HepG2 (cell line): ENCODE results near the gene C3orf38. TPM values are rescaled to one million over a fixed set of nuclear protein-coding genes. Genes with fewer than 3 reads are reported as not detected.

ENCODE experiments used
- ARNT2 ChIP-seq: sonication (generic); formaldehyde crosslinking; IDR thresholded peaks from 2 replicates; pipeline ENCODE4 v1.8.0; 2022; ENCODE audit warnings: mild to moderate bottlenecking, low read depth, missing genetic modification reagents, moderate library complexity
- BRF2 ChIP-seq: sonication (generic); formaldehyde crosslinking; IDR thresholded peaks from 2 replicates; pipeline ENCODE4 v1.8.1; 2022; ENCODE audit warnings: mild to moderate bottlenecking, missing genetic modification reagents
- CENPX ChIP-seq: sonication (generic); formaldehyde crosslinking; IDR thresholded peaks from 2 replicates; pipeline ENCODE4 v1.9.0; 2021; ENCODE audit warnings: mild to moderate bottlenecking, missing genetic modification reagents, moderate library complexity
- CHD2 ChIP-seq: IDR thresholded peaks from 2 replicates; pipeline ENCODE4 v1.6.1; 2011; ENCODE audit warnings: low read depth, low read length, improper control_type of control experiment
- ELF4 ChIP-seq: sonication (generic); formaldehyde crosslinking; IDR thresholded peaks from 2 replicates; pipeline ENCODE4 v1.5.0; 2020; ENCODE audit warnings: missing genetic modification reagents, mild to moderate bottlenecking, moderate library complexity, borderline replicate concordance
- ELK4 ChIP-seq: sonication (generic); formaldehyde crosslinking; IDR thresholded peaks from 2 replicates; pipeline ENCODE4 v1.9.0; 2021; ENCODE audit warnings: missing genetic modification reagents, borderline replicate concordance
- IRX3 ChIP-seq: sonication (generic); formaldehyde crosslinking; IDR thresholded peaks from 2 replicates; pipeline ENCODE4 v1.8.1; 2023; ENCODE audit warnings: mild to moderate bottlenecking, low read depth, missing genetic modification reagents, borderline replicate concordance
- MAF1 ChIP-seq: sonication (generic); formaldehyde crosslinking; IDR thresholded peaks from 2 replicates; pipeline ENCODE4 v1.5.0; 2020; ENCODE audit warnings: missing genetic modification reagents, borderline replicate concordance
- PLRG1 ChIP-seq: fragments of 450-650 bp; conservative IDR thresholded peaks from 2 replicates; pipeline ENCODE4 v1.6.1; 2016
- RBAK ChIP-seq: sonication (generic); formaldehyde crosslinking; IDR thresholded peaks from 2 replicates; pipeline ENCODE4 v1.5.1; 2020; ENCODE audit warnings: mild to moderate bottlenecking, missing genetic modification reagents
- SMAD1 ChIP-seq: sonication (generic); formaldehyde crosslinking; IDR thresholded peaks from 2 replicates; pipeline ENCODE4 v1.4.0; 2020; ENCODE audit warnings: missing genetic modification reagents, low read depth, mild to moderate bottlenecking, borderline replicate concordance
- THRA ChIP-seq: sonication (generic); formaldehyde crosslinking; IDR thresholded peaks from 2 replicates; pipeline ENCODE4 v1.4.0; 2020; ENCODE audit warnings: missing genetic modification reagents, borderline replicate concordance
- XBP1 ChIP-seq: sonication (generic); formaldehyde crosslinking; IDR thresholded peaks from 2 replicates; pipeline ENCODE4 v1.5.0; 2020; ENCODE audit warnings: missing genetic modification reagents
- ZFP91 ChIP-seq: sonication (generic); formaldehyde crosslinking; IDR thresholded peaks from 2 replicates; pipeline ENCODE4 v1.9.0; 2022; ENCODE audit warnings: missing genetic modification reagents, mild to moderate bottlenecking, borderline replicate concordance
- ZNF275 ChIP-seq: sonication (generic); formaldehyde crosslinking; IDR thresholded peaks from 2 replicates; pipeline ENCODE4 v1.8.0; 2022; ENCODE audit warnings: missing genetic modification reagents, mild to moderate bottlenecking, inconsistent platforms, borderline replicate concordance
- ZNF33A ChIP-seq: sonication (generic); formaldehyde crosslinking; IDR thresholded peaks from 2 replicates; pipeline ENCODE4 v1.5.1; 2020; ENCODE audit warnings: missing genetic modification reagents, mild to moderate bottlenecking, moderate library complexity, borderline replicate concordance
- ZNF430 ChIP-seq: sonication (generic); formaldehyde crosslinking; IDR thresholded peaks from 2 replicates; pipeline ENCODE4 v1.9.0; 2021; ENCODE audit warnings: mild to moderate bottlenecking, missing genetic modification reagents
- ZNF598 ChIP-seq: sonication (generic); formaldehyde crosslinking; IDR thresholded peaks from 2 replicates; pipeline ENCODE4 v1.5.1; 2020; ENCODE audit warnings: mild to moderate bottlenecking, missing genetic modification reagents, borderline replicate concordance
- ZNF672 ChIP-seq: sonication (generic); formaldehyde crosslinking; IDR thresholded peaks from 2 replicates; pipeline ENCODE4 v1.8.1; 2022; ENCODE audit warnings: missing genetic modification reagents
- ZNF703 ChIP-seq: sonication (generic); formaldehyde crosslinking; IDR thresholded peaks from 2 replicates; pipeline ENCODE4 v1.5.1; 2020; ENCODE audit warnings: missing genetic modification reagents, mild to moderate bottlenecking, moderate library complexity, borderline replicate concordance
- ZNF776 ChIP-seq: sonication (generic); formaldehyde crosslinking; IDR thresholded peaks from 2 replicates; pipeline ENCODE4 v1.4.0; 2020; ENCODE audit warnings: mild to moderate bottlenecking, missing genetic modification reagents
- ZSCAN30 ChIP-seq: sonication (generic); formaldehyde crosslinking; IDR thresholded peaks from 2 replicates; pipeline ENCODE4 v1.5.0; 2020; ENCODE audit warnings: mild to moderate bottlenecking, missing genetic modification reagents
- polyA plus RNA-seq, 8 experiments: library from polyadenylated mRNA; depleted of rRNA in 3 of 8; stranded (reverse) in 7 of 8; unstranded in 1 of 8; fragments of >200 nt; fragmentation: Illumina TruSeq in 4 of 8; extraction: Trizol in 4 of 8; gene quantifications; 2 replicates each; pipeline versions ENCODE4 v1.2.1 to v1.2.3, GENCODE V29; 2011 to 2016; ENCODE audit warnings: low read depth in 4 of 8, missing spikeins in 1 of 8, mixed read lengths in 1 of 8; ENCODE audit not compliant: insufficient read depth in 1 of 8
- total RNA-seq, 5 experiments: library from RNA; depleted of rRNA; stranded (reverse); fragments of >200 nt; fragmentation: Illumina TruSeq; extraction: Trizol; gene quantifications; 2 replicates each; pipeline ENCODE4 v1.2.3, GENCODE V29; 2016; ENCODE audit warnings: low read depth in 1 of 5

Gene C3orf38
- total and polyA plus RNA-seq, 2 of the 13 experiments (the other 11 are each of a cell fraction or from before 2014, with no cell fraction given): 6.0 to 17.5 TPM

GRCh38 chr3:88149509-88150362 is at the start of gene C3orf38 (continued):
- TF ChIP-seq RBAK (no peak), ZNF430 (CRISPR knock-in tag) (no peak; the same call in 1 of the 2 replicates), ZNF275 (CRISPR knock-in tag) (peak; percentile 88), ZFP91 (CRISPR knock-in tag) (peak; percentile 81), SMAD1 (0 out of 2 replicates have a peak, but pooled peaks have one; percentile 78), IRX3 (CRISPR knock-in tag) (peak; percentile 67; the same call in 1 of the 2 replicates), MAF1 (CRISPR knock-in tag) (0 out of 2 replicates have a peak, but pooled peaks have one; percentile 20), CENPX (no peak), CHD2 (peak; percentile 39; the same call in 1 of the 2 replicates), ZNF33A (0 out of 2 replicates have a peak, but pooled peaks have one; percentile 53), ELF4 (CRISPR knock-in tag) (peak; percentile 96; the same call in 1 of the 2 replicates), THRA (0 out of 2 replicates have a peak, but pooled peaks have one; percentile 34), PLRG1 (no peak), ZNF776 (CRISPR knock-in tag) (no peak), ZNF672 (CRISPR knock-in tag) (no peak), BRF2 (peak; percentile 81; the same call in 1 of the 2 replicates), ZNF703 (CRISPR knock-in tag) (no peak), ARNT2 (CRISPR knock-in tag) (no peak), ZSCAN30 (CRISPR knock-in tag) (no peak), ZNF598 (peak; percentile 87; the same call in 1 of the 2 replicates), XBP1 (CRISPR knock-in tag) (peak; percentile 36; the same call in 1 of the 2 replicates), ELK4 (CRISPR knock-in tag) (no peak)
